Pancreas (tissue), 10 donors: Measurements from ENCODE around the gene TGM1. TPM values are rescaled to one million over a fixed set of nuclear protein-coding genes. Genes with fewer than 3 reads are reported as not detected.
"Not testable (repeated sequence)": the region's sequence is repeated elsewhere in the genome, so short reads cannot be mapped to it uniquely, and the experiment has no call there.

Experiments used
- ATAC-seq, 4 donors: fragments of 200-7000 bp; cut with Tn5 transposase; one replicate each; pipeline versions ENCODE4 v1.8.0 to v1.9.1; 2020; ENCODE audit warnings: mild to moderate bottlenecking in 4 of 4, moderate library complexity in 4 of 4
- DNase-seq, 6 donors: peaks; one replicate each; pipeline ENCODE4 v3.0.0-alpha.2; 2020
- FAIRE-seq: peaks from 2 replicates; lab custom pipeline; 2012; peaks lifted over from hg19 to GRCh38; lab: Jason Lieb, UNC
- H3K27ac ChIP-seq, 4 donors: fragments of 200-600 bp; sonication (generic); 1 replicate in 3 of 4; 2 replicates in 1 of 4; pipeline versions ENCODE4 v1.5.0 to v1.8.0; 2020
- H3K27me3 ChIP-seq, 4 donors: fragments of 200-600 bp; one replicate each; pipeline ENCODE4 v1.8.0; 2021
- H3K36me3 ChIP-seq, 3 donors: fragments of 200-600 bp; sonication (generic) in 1 of 3; one replicate each; pipeline versions ENCODE4 v1.5.0 to v1.8.0; 2020 to 2021
- H3K4me1 ChIP-seq, 3 donors: fragments of 200-600 bp; one replicate each; pipeline ENCODE4 v1.8.0; 2021
- H3K4me3 ChIP-seq, 4 donors: fragments of 200-600 bp; sonication (generic) in 2 of 4; one replicate each; pipeline versions ENCODE4 v1.5.0 to v1.8.0; 2020 to 2021
- H3K9me3 ChIP-seq, 4 donors: fragments of 200-600 bp; one replicate each; pipeline ENCODE4 v1.8.0; 2021
- CTCF ChIP-seq, 4 donors: fragments of 200-600 bp; sonication (generic) in 3 of 4; IDR thresholded peaks; one replicate each; pipeline versions ENCODE4 v1.5.0 to v1.8.0; 2021; ENCODE audit warnings: antibody characterized with exemption in 4 of 4
- WGBS, 2 donors: extraction: QIAGEN DNeasy Blood & Tissue Kit; methylation state at CpG; one replicate each; pipeline ENCODE4 v1.1.7; 2013; 5-methylcytosine and 5-hydroxymethylcytosine counted together
- intact Hi-C, 3 donors: fragments of 100-400 bp; cut with DNase I; formaldehyde crosslinking; loops; one replicate each; pipeline versions ENCODE4 v1.11.1 to v1.14.2; 2022
- polyA plus RNA-seq, 2 donors: library from polyadenylated mRNA; stranded (reverse); fragments of 200-250 nt; gene quantifications; one replicate each; pipeline ENCODE4 v1.2.3, GENCODE V29; 2013
- total RNA-seq, 6 donors: library from RNA; stranded (reverse); fragmentation: NEBNext Ultra II Directional in 4 of 6; extraction: Animal tissue kit (Norgen Biotek cat#: 25700) in 4 of 6; gene quantifications; one replicate each; pipeline versions ENCODE4 v1.2.1 to v1.2.4, GENCODE V29; 2021 to 2023
- donor health status: healthy with polysubstance abuse.
- donor health status: DM: no; HTN: no; CAD: no; lungs with moderate emphysema.
- donor health status: DM: no; HTN: no; CAD: no.
- donor health status: control.
- donor health status: control.
- donor health status: Bipolar disorder and iron deficiency.
- donor health status: DM: yes; HTN: yes; CAD: no.
- donor health status: DM: no; HTN: no; CAD: no.
- donor health status: DM: no; HTN: no; CAD: no.
- donor health status: DM: yes; HTN: yes; CAD: no.

Gene TGM1
- total and polyA plus RNA-seq, 8 donors = 1.2 to 5.4 (median 2.8) TPM

- Histone ChIP-seq H3K4me3 (no peak overlapping the region), H3K36me3 (no peaks in the 10 kb centered on the region), H3K27ac (no peak overlapping the region), H3K4me1 (peaks cover 0 to 5% (median 0%) of the 10 kb centered on the region in 3 donors), H3K27me3 (no peaks in the 10 kb centered on the region), H3K9me3 (no peaks in the 10 kb centered on the region)
- WGBS, 2 donors = 86 to 94% methylated on average over 3 to 4 of the region's 4 CpGs
- no peak for FAIRE-seq
- no peak for ATAC-seq
- intact Hi-C loops = no loop called here
- no peak for TF ChIP-seq CTCF (IDR thresholded peaks at IDR 0.05)
- DNase-seq = no peak
These were observed 43.9 kb downstream of the TGM1 start for GRCh38 chr14:24219080-24219479.

- 76 to 94% methylated on average over 1 of the region's 1 CpG for WGBS, 2 donors
- FAIRE-seq = not testable (repeated sequence)
These were observed 46.1 kb downstream of the TGM1 start for GRCh38 chr14:24216876-24217275.

GRCh38 chr14:24216345-24216699 lies 46.7 kb downstream of the TGM1 start:
- ATAC-seq (no peak), DNase-seq (no peak), FAIRE-seq (no peak)
- Histone ChIP-seq H3K9me3 (no peaks in the 10 kb centered on the region), H3K36me3 (no peaks in the 10 kb centered on the region), H3K4me3 (peak overlapping the region in 1 of 4 donors; percentile 67), H3K27me3 (no peaks in the 10 kb centered on the region), H3K4me1 (peaks cover 0 to 8% (median 5%) of the 10 kb centered on the region in 3 donors), H3K27ac (peak overlapping the region; percentile 61 to 89 (median 82))
- no peak for TF ChIP-seq CTCF (IDR thresholded peaks at IDR 0.05)
- intact Hi-C loops = no loop called here
- 67 to 78% methylated on average over 2 of the region's 2 CpGs for WGBS, 2 donors

More at GRCh38 chr14:24216876-24217275, 46.1 kb downstream of the TGM1 start:
- H3K9me3 ChIP-seq, ATAC-seq, H3K27ac ChIP-seq, H3K4me3 ChIP-seq, H3K27me3 ChIP-seq, DNase-seq, H3K4me1 ChIP-seq, H3K36me3 ChIP-seq, intact Hi-C loops: not testable (repeated sequence)

- 0 to 1% methylated on average over 36 to 40 of the region's 40 CpGs for WGBS, 2 donors
- Histone ChIP-seq H3K27me3 (no peaks in the 10 kb centered on the region), H3K4me3 (peak within 1 kb of the TSS; percentile 51 to 68 (median 66)), H3K4me1 (peaks cover 0 to 8% (median 5%) of the 10 kb centered on the region in 3 donors), H3K36me3 (peaks cover 0 to under 1% (median 0%) of the 10 kb centered on the region in 3 donors), H3K9me3 (no peaks in the 10 kb centered on the region), H3K27ac (peak within 1 kb of the TSS; percentile 61 to 89 (median 82))
- DNase-seq = peak; percentile 80 to 88 (median 84)
- no peak for TF ChIP-seq CTCF (IDR thresholded peaks at IDR 0.05)
- no peak for FAIRE-seq
- intact Hi-C loops = no loop called here
- ATAC-seq = peak; percentile 81 to 89 (median 87)
These were observed 47.3 kb downstream of the TGM1 start, which contains the start of gene MDP1 for GRCh38 chr14:24215495-24216344. Gene MDP1 (minus strand): TSS chr14:24216066. CDS start chr14:24215955, 111 bp downstream.

- Histone ChIP-seq H3K4me1 (peaks cover 0 to 8% (median 5%) of the 10 kb centered on the region in 3 donors), H3K27ac (peak overlapping the region; percentile 85 to 97 (median 96)), H3K9me3 (no peaks in the 10 kb centered on the region), H3K36me3 (peaks cover 0 to 13% (median 0%) of the 10 kb centered on the region in 3 donors), H3K27me3 (no peaks in the 10 kb centered on the region), H3K4me3 (peak overlapping the region in 2 of 4 donors; percentile 73 to 75)
- TF ChIP-seq CTCF (IDR thresholded peaks at IDR 0.05) = no peak
- no peak for FAIRE-seq
- no peak for DNase-seq
- WGBS, 2 donors = 86% methylated on average over 7 of the region's 7 CpGs
- no peak for ATAC-seq
- intact Hi-C loops = no loop called here
These were observed 48.9 kb downstream of the TGM1 start for GRCh38 chr14:24213866-24214662.
